ENCODE measurements around the gene PLP1.

PLP1 gene

GRCh38 chrX:103774070-103774642 is 2.5 kb upstream of the PLP1 start:
- no peak overlapping the region for H3K4me3 ChIP-seq (replicated peaks; ENCODE audit: low read depth, low read length)
- peak; percentile 38 for TF ChIP-seq CTCF (IDR thresholded peaks at IDR 0.05; ENCODE audit: insufficient read depth, low read length, poor library complexity, severe bottlenecking)
- H3K27me3 ChIP-seq (replicated peaks; ENCODE audit: control insufficient read depth, insufficient read depth, low read length): peaks cover 3% of the 10 kb centered on the region; the same call in 1 of the 2 replicates
- no peaks in the 10 kb centered on the region for H3K36me3 ChIP-seq (ENCODE audit: control insufficient read depth, insufficient read depth, low read length)
- DNase-seq (ENCODE audit: extremely low read depth, insufficient read length): no peak

- TF ChIP-seq CTCF (IDR thresholded peaks at IDR 0.05; ENCODE audit: insufficient read depth, low read length, poor library complexity, severe bottlenecking): no peak
- DNase-seq (ENCODE audit: extremely low read depth, insufficient read length): no peak
- Histone ChIP-seq H3K36me3 (ENCODE audit: control insufficient read depth, insufficient read depth, low read length) (no peaks in the 10 kb centered on the region), H3K27me3 (replicated peaks; ENCODE audit: control insufficient read depth, insufficient read depth, low read length) (peaks cover 5% of the 10 kb centered on the region), H3K4me3 (replicated peaks; ENCODE audit: low read depth, low read length) (no peak overlapping the region)
Measured at GRCh38 chrX:103779141-103779789, 2.6 kb downstream of the PLP1 start.

DNA sequence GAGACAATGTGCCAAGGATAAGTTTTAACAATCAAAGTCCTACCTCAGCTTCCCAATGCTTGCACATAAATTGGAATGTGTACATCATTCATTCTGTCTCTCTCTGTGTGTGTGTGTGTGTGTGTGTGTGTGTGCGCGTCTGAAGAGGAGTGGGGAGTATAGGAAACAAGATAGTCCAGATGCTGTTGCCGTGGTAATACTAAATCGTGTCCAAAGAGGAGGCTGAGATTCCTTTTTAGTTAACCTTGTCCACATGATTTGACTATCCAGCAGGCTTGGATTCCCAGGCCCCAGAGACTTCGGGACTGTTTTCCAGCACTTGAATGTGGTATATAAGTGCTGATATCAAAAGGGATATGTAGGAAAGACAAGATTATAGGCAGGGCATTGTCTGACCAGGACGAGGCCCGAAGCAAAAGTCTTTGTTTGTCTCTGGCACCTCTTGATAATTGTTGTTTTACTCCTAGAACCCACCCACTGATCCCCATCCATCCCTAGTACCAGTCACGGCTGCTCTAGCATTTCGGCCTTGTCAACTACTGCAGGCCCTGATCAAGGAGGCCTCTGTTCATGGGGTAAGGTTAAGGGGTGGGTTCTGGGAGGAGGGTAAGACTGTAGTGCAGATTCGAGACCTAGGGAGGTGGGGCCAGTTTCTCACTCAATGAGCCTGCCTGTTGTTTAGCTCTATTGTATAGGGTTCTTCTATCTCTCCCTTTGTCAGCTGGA is 3.9 kb downstream of the PLP1 start:
- TF ChIP-seq CTCF (IDR thresholded peaks at IDR 0.05; ENCODE audit: insufficient read depth, low read length, poor library complexity, severe bottlenecking): no peak
- Histone ChIP-seq H3K4me3 (replicated peaks; ENCODE audit: low read depth, low read length) (no peak overlapping the region), H3K36me3 (ENCODE audit: control insufficient read depth, insufficient read depth, low read length) (no peaks in the 10 kb centered on the region), H3K27me3 (replicated peaks; ENCODE audit: control insufficient read depth, insufficient read depth, low read length) (peaks cover 3% of the 10 kb centered on the region)
- DNase-seq (ENCODE audit: extremely low read depth, insufficient read length): no peak

DNA sequence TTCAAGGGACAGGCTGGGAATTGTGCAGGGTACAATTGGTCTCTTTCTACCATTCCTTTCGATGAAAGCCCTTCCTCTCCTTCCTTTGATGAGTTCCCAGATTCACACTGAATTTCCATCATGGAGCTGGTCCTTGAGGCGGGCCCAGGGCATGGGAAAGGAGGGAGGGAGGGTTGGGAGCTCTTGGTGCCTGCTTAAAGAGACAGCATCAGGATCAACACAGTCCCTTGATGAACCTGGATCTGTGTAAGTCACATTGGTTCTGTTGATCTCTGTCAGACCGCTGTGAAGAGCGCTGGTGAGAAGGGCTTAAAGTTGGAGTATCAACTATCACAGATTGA is 4.4 kb downstream of the PLP1 start:
- no peak for TF ChIP-seq CTCF (IDR thresholded peaks at IDR 0.05; ENCODE audit: insufficient read depth, low read length, poor library complexity, severe bottlenecking)
- peaks cover 3% of the 10 kb centered on the region for H3K27me3 ChIP-seq (replicated peaks; ENCODE audit: control insufficient read depth, insufficient read depth, low read length)
- DNase-seq (ENCODE audit: extremely low read depth, insufficient read length): no peak
- no peaks in the 10 kb centered on the region for H3K36me3 ChIP-seq (ENCODE audit: control insufficient read depth, insufficient read depth, low read length)
- no peak overlapping the region for H3K4me3 ChIP-seq (replicated peaks; ENCODE audit: low read depth, low read length)

GRCh38 chrX:103781706-103782105 is 5.1 kb downstream of the PLP1 start:
- no peak for TF ChIP-seq CTCF (IDR thresholded peaks at IDR 0.05; ENCODE audit: insufficient read depth, low read length, poor library complexity, severe bottlenecking)
- peaks cover 2% of the 10 kb centered on the region; the same call in 1 of the 2 replicates for H3K27me3 ChIP-seq (replicated peaks; ENCODE audit: control insufficient read depth, insufficient read depth, low read length)
- no peak overlapping the region for H3K4me3 ChIP-seq (replicated peaks; ENCODE audit: low read depth, low read length)
- no peak for DNase-seq (ENCODE audit: extremely low read depth, insufficient read length)
- no peaks in the 10 kb centered on the region for H3K36me3 ChIP-seq (ENCODE audit: control insufficient read depth, insufficient read depth, low read length)
